Upper lobe of left lung (tissue), 6 donors: ENCODE data around the gene STAT3. TPM values are rescaled to one million over a fixed set of nuclear protein-coding genes. Genes with fewer than 3 reads are reported as not detected.

Source experiments
- ATAC-seq, 2 donors: fragments of 200-7000 bp; cut with Tn5 transposase; one replicate each; pipeline ENCODE4 v1.9.1; 2022; ENCODE audit warnings: mild to moderate bottlenecking in 2 of 2, moderate library complexity in 2 of 2; ENCODE audit not compliant: low FRiP score in 2 of 2
- DNase-seq, 2 donors: peaks; one replicate each; pipeline ENCODE4 v3.0.0-alpha.2; 2019 to 2020
- H3K27ac ChIP-seq, 4 donors: fragments of 200-600 bp; sonication (generic); one replicate each; pipeline ENCODE4 v1.5.1; 2016 to 2019
- H3K27me3 ChIP-seq, 4 donors: fragments of 200-600 bp; sonication (generic); one replicate each; pipeline ENCODE4 v1.5.1; 2017 to 2019
- H3K36me3 ChIP-seq, 4 donors: fragments of 200-600 bp; sonication (generic); one replicate each; pipeline ENCODE4 v1.5.1; 2016 to 2019
- H3K4me1 ChIP-seq, 4 donors: fragments of 200-600 bp; sonication (generic); one replicate each; pipeline ENCODE4 v1.5.1; 2018 to 2019
- H3K4me3 ChIP-seq, 4 donors: fragments of 200-600 bp; sonication (generic); one replicate each; pipeline ENCODE4 v1.5.1; 2017 to 2019; ENCODE audit warnings: mild to moderate bottlenecking in 2 of 4, moderate library complexity in 1 of 4
- H3K9me3 ChIP-seq, 4 donors: fragments of 200-600 bp; sonication (generic); one replicate each; pipeline ENCODE4 v1.5.1; 2018 to 2019
- CTCF ChIP-seq, 6 experiments: fragments of 450-650 bp in 4 of 6; fragments of 200-600 bp in 2 of 6; sonication (generic) in 2 of 6; IDR thresholded peaks; one replicate each; pipeline ENCODE4 v1.5.1; 2016 to 2019; ENCODE audit warnings: antibody characterized with exemption in 6 of 6
- EP300 ChIP-seq, 4 donors: sonication (generic); formaldehyde crosslinking; IDR thresholded peaks; one replicate each; pipeline ENCODE4 v1.5.1; 2017; ENCODE audit warnings: antibody characterized with exemption in 4 of 4, control low read depth in 2 of 4
- POLR2A ChIP-seq, 4 donors: fragments of 450-650 bp; IDR thresholded peaks; one replicate each; pipeline ENCODE4 v1.5.1; 2016 to 2017; ENCODE audit warnings: antibody characterized with exemption in 4 of 4, mild to moderate bottlenecking in 2 of 4
- POLR2AphosphoS5 ChIP-seq, 2 donors: sonication (generic); formaldehyde crosslinking; IDR thresholded peaks; one replicate each; pipeline ENCODE4 v1.5.1; 2017; ENCODE audit warnings: antibody characterized with exemption in 2 of 2
- WGBS, 2 donors: methylation state at CpG; one replicate each; pipeline ENCODE4 v1.1.5; 2017 to 2018; 5-methylcytosine and 5-hydroxymethylcytosine counted together
- total RNA-seq, 6 donors: library from RNA; depleted of rRNA in 4 of 6; stranded (reverse); fragments of >200 nt in 4 of 6; gene quantifications; one replicate each; pipeline versions ENCODE4 v1.1.0 to v1.2.1, GENCODE V29; 2016 to 2021
- donor health status: DM: no; HTN: no; CAD: no; lungs with moderate emphysema.
- donor health status: DM: no; HTN: yes; CAD: no; lungs with severe emphysema.

STAT3 gene
- total RNA-seq, 6 donors from 2014 or later = 228 to 335 (median 264) TPM

- TF ChIP-seq POLR2A (IDR thresholded peaks at IDR 0.05) (peak in 2 of 4 donors; percentile 1 to 8), CTCF (IDR thresholded peaks at IDR 0.05) (no peak)
- ATAC-seq = peak; percentile 8 to 9
- peak overlapping the region; percentile 89 to 94 (median 92) for H3K27ac ChIP-seq
- whole genome bisulfite sequencing, 2 donors = 56 to 79% methylated on average over 9 of the region's 9 CpGs
- peaks cover 0 to 25% (median 3%) of the 10 kb centered on the region in 4 donors for H3K36me3 ChIP-seq
- peaks cover 30 to 55% (median 34%) of the 10 kb centered on the region in 4 donors for H3K4me1 ChIP-seq
- peak overlapping the region in 3 of 4 donors; percentile 63 to 86 (median 65) for H3K4me3 ChIP-seq
- H3K27me3 ChIP-seq = no peaks in the 10 kb centered on the region
- no peaks in the 10 kb centered on the region for H3K9me3 ChIP-seq
- peak in 1 of 2 donors; percentile 55 for DNase-seq
These were observed 98.5 kb downstream of the STAT3 start for GRCh38 chr17:42289611-42290181.

GRCh38 chr17:42288803-42289610 lies 99.2 kb downstream of the STAT3 start:
- DNase-seq = peak; percentile 59 to 86
- H3K9me3 ChIP-seq = no peaks in the 10 kb centered on the region
- H3K4me1 ChIP-seq = peaks cover 30 to 54% (median 35%) of the 10 kb centered on the region in 4 donors
- 40 to 62% methylated on average over 16 to 42 of the region's 44 CpGs for WGBS, 2 donors
- H3K27me3 ChIP-seq = no peaks in the 10 kb centered on the region
- H3K36me3 ChIP-seq = peaks cover 0 to 21% (median 3%) of the 10 kb centered on the region in 4 donors
- peak overlapping the region; percentile 89 to 94 (median 92) for H3K27ac ChIP-seq
- TF ChIP-seq EP300 (IDR thresholded peaks at IDR 0.05) (no peak), POLR2AphosphoS5 (IDR thresholded peaks at IDR 0.05) (peak in 1 of 2 donors; percentile 60), POLR2A (IDR thresholded peaks at IDR 0.05) (peak in 2 of 4 donors; percentile 19 to 54), CTCF (IDR thresholded peaks at IDR 0.05) (no peak)
- peak; percentile 27 to 34 for ATAC-seq
- H3K4me3 ChIP-seq = peak overlapping the region; percentile 49 to 86 (median 64)

- peak; percentile 92 to 95 for ATAC-seq
- TF ChIP-seq POLR2A (IDR thresholded peaks at IDR 0.05) (peak in 3 of 4 donors; percentile 77 to 95 (median 85)), EP300 (IDR thresholded peaks at IDR 0.05) (peak in 1 of 4 donors; percentile 21), CTCF (IDR thresholded peaks at IDR 0.05) (peak in 1 of 6 experiments; percentile 32), POLR2AphosphoS5 (IDR thresholded peaks at IDR 0.05) (peak; percentile 89 to 92)
- H3K9me3 ChIP-seq = no peaks in the 10 kb centered on the region
- peak; percentile 95 to 97 for DNase-seq
- peaks cover 34 to 60% (median 39%) of the 10 kb centered on the region in 4 donors for H3K4me1 ChIP-seq
- H3K36me3 ChIP-seq = peaks cover 0 to 13% (median 3%) of the 10 kb centered on the region in 4 donors
- H3K27ac ChIP-seq = peak within 1 kb of the TSS; percentile 89 to 94 (median 92)
- H3K4me3 ChIP-seq = peak within 1 kb of the TSS; percentile 49 to 86 (median 64)
- no peaks in the 10 kb centered on the region for H3K27me3 ChIP-seq
- WGBS, 2 donors = 11 to 30% methylated on average over 11 to 22 of the region's 88 CpGs
These were observed 100.1 kb downstream of the STAT3 start, which contains the start of gene STAT5A for GRCh38 chr17:42287977-42288802. TSS of gene STAT5A (plus strand) at chr17:42288498. CDS start at chr17:42289412, 914 bp downstream.

- peak in 1 of 2 donors; percentile 66 for DNase-seq
- Histone ChIP-seq H3K36me3 (peaks cover 0 to 7% (median 0%) of the 10 kb centered on the region in 4 donors), H3K9me3 (no peaks in the 10 kb centered on the region), H3K4me1 (peaks cover 34 to 64% (median 41%) of the 10 kb centered on the region in 4 donors), H3K27ac (peak overlapping the region; percentile 89 to 94 (median 92)), H3K4me3 (peak overlapping the region; percentile 49 to 86 (median 64)), H3K27me3 (no peaks in the 10 kb centered on the region)
- peak; percentile 58 for ATAC-seq
- peak in 2 of 4 donors; percentile 2 to 69 for TF ChIP-seq POLR2A (IDR thresholded peaks at IDR 0.05)
- no peak for TF ChIP-seq EP300 (IDR thresholded peaks at IDR 0.05)
- TF ChIP-seq POLR2AphosphoS5 (IDR thresholded peaks at IDR 0.05) = peak; percentile 27 to 61
- no peak for TF ChIP-seq CTCF (IDR thresholded peaks at IDR 0.05)
- 10 to 18% methylated on average over 9 to 14 of the region's 14 CpGs for WGBS, 2 donors
These were observed 100.8 kb downstream of the STAT3 start for GRCh38 chr17:42287305-42287976.
